ENCODE results near the gene NXPH1. TPM values are rescaled to one million over a fixed set of nuclear protein-coding genes. Genes with fewer than 3 reads are reported as not detected.

Gene NXPH1
- total RNA-seq, 1 donor from 2014 or later: not detected

DNA sequence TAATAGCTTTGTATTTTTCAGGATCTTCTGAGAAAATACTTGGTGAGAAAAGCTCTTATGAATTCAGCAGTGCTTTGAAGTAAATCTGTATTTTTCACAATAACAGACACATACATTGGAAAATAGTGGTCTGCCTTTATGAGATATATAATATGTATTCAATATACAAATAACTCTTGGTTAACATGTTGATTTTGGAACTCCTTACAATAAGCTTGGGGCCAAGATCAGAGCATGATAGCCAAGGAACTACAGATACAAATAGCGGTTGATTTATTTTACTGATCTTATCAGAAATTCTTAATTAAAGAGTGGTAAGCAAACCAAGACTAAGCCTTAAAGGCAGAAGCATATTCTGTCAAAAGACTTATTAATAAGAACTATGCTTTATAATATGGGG is 24.5 kb upstream of the NXPH1 start:
- Histone ChIP-seq H3K27ac (ENCODE audit: low read depth, low read length) (no peak overlapping the region), H3K9me3 (ENCODE audit: control insufficient read depth in 3 of 3, low read length in 3 of 3) (no peaks in the 10 kb centered on the region), H3K9ac (ENCODE audit: low read depth in 1 of 3, low read length in 3 of 3) (no peak overlapping the region), H3K36me3 (ENCODE audit: control insufficient read depth in 3 of 3, insufficient read depth in 3 of 3, low read length in 3 of 3) (no peaks in the 10 kb centered on the region), H3K4me1 (ENCODE audit: control insufficient read depth in 3 of 3, insufficient read depth in 3 of 3, low read length in 3 of 3) (no peaks in the 10 kb centered on the region), H3K27me3 (ENCODE audit: control insufficient read depth in 3 of 3, insufficient read depth in 3 of 3, low read length in 3 of 3) (no peaks in the 10 kb centered on the region), H3K4me3 (ENCODE audit: low read length in 3 of 3) (no peak overlapping the region)

DNA sequence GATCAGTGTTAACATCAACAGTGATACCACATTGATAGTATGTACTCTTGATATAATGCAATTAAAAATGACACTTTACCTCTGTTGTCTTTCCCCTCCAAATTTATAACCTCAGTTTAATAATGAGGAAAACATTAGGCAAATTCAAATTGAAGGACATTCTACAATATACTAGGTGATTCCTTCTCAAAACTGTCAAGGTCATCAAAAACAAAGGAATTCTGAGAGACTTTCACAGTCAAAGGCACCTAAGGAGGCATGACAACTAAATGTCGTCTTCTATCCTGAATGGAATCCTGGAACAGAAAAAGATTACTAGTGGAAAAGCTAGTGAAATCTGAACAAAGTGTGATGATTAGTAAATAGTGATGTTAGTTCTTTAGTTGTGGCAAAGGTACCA is 22.3 kb upstream of the NXPH1 start:
- Histone ChIP-seq H3K9me3 (ENCODE audit: control insufficient read depth in 3 of 3, low read length in 3 of 3) (no peaks in the 10 kb centered on the region), H3K9ac (ENCODE audit: low read depth in 1 of 3, low read length in 3 of 3) (no peak overlapping the region), H3K27ac (ENCODE audit: low read depth, low read length) (no peak overlapping the region), H3K4me3 (ENCODE audit: low read length in 3 of 3) (no peak overlapping the region), H3K4me1 (ENCODE audit: control insufficient read depth in 3 of 3, insufficient read depth in 3 of 3, low read length in 3 of 3) (no peaks in the 10 kb centered on the region), H3K27me3 (ENCODE audit: control insufficient read depth in 3 of 3, insufficient read depth in 3 of 3, low read length in 3 of 3) (no peaks in the 10 kb centered on the region), H3K36me3 (ENCODE audit: control insufficient read depth in 3 of 3, insufficient read depth in 3 of 3, low read length in 3 of 3) (no peaks in the 10 kb centered on the region)

DNA sequence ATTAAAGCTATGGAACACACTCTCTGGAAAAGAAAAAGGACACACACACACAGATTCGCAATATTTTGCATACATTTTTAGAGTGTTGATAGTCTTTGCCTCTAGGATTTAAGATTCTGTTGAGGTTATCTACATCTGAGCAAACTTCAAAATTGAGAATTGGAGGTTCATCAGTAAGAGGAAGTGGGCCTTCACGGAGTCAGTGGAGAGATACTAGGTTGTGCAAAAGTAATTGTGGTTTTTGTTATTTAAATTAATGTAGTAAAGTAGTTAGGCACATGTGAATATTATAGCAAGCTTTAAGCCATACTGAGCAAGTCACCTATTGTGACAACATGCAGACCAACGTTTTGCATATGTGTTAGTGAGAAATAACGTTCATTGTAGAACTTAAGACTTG is 19.8 kb upstream of the NXPH1 start:
- Histone ChIP-seq H3K9ac (ENCODE audit: low read depth in 1 of 3, low read length in 3 of 3) (no peak overlapping the region), H3K4me3 (ENCODE audit: low read length in 3 of 3) (no peak overlapping the region), H3K27me3 (ENCODE audit: control insufficient read depth in 3 of 3, insufficient read depth in 3 of 3, low read length in 3 of 3) (no peaks in the 10 kb centered on the region), H3K27ac (ENCODE audit: low read depth, low read length) (no peak overlapping the region), H3K4me1 (ENCODE audit: control insufficient read depth in 3 of 3, insufficient read depth in 3 of 3, low read length in 3 of 3) (no peaks in the 10 kb centered on the region), H3K9me3 (ENCODE audit: control insufficient read depth in 3 of 3, low read length in 3 of 3) (no peaks in the 10 kb centered on the region), H3K36me3 (ENCODE audit: control insufficient read depth in 3 of 3, insufficient read depth in 3 of 3, low read length in 3 of 3) (no peaks in the 10 kb centered on the region)

DNA sequence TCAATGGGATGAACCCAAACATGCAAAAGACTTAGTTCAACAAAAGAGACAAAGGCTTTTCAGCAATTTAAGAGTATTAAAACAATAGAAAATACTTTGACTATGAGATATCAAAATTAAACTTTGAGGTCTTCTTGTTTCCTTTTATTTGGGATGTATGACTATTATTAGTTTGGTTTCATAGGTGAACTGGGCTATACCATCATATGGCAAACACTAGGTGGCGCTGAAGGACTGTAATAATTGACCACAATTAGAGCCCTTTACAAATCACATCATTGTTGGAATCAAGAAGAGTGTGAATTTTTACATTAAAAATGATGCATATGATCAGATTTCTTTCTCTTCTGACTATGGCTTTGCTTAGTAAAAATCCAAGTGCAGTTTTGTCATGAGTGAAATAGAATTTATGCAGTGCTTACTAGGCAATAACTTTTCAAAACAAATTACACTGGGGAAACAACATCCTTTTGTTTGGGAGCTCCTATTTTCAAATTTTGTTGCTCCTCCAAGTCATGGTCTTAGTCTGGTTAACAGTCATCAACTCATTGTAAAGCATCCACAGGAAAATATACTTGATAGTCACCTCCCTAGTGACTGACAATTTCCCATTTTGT is 14.7 kb upstream of the NXPH1 start:
- Histone ChIP-seq H3K9me3 (ENCODE audit: control insufficient read depth in 3 of 3, low read length in 3 of 3) (no peaks in the 10 kb centered on the region), H3K4me1 (ENCODE audit: control insufficient read depth in 3 of 3, insufficient read depth in 3 of 3, low read length in 3 of 3) (no peaks in the 10 kb centered on the region), H3K4me3 (ENCODE audit: low read length in 3 of 3) (no peak overlapping the region), H3K9ac (ENCODE audit: low read depth in 1 of 3, low read length in 3 of 3) (no peak overlapping the region), H3K27ac (ENCODE audit: low read depth, low read length) (no peak overlapping the region), H3K36me3 (ENCODE audit: control insufficient read depth in 3 of 3, insufficient read depth in 3 of 3, low read length in 3 of 3) (no peaks in the 10 kb centered on the region), H3K27me3 (ENCODE audit: control insufficient read depth in 3 of 3, insufficient read depth in 3 of 3, low read length in 3 of 3) (peaks cover 0 to 5% (median 0%) of the 10 kb centered on the region in 3 donors)

DNA sequence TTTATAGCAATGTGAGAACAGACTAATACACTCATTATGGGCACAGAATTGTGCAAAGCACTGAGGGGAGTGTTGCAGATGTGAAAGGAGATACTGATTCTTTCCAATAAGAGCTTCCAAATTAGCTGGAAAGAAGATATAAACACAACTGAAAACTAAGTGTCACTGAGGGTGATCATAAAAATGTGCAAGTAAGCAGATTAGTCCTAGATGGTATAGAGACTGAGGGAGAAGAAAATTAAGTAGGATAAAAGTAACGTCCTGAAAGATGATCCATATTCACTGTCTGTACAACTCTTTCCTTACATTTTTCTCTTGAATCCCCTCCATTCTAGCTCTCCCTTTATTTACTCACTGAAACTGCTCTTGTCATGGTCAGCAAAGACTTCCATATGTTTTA is 11.2 kb upstream of the NXPH1 start:
- Histone ChIP-seq H3K27ac (ENCODE audit: low read depth, low read length) (no peak overlapping the region), H3K9me3 (ENCODE audit: control insufficient read depth in 3 of 3, low read length in 3 of 3) (no peaks in the 10 kb centered on the region), H3K36me3 (ENCODE audit: control insufficient read depth in 3 of 3, insufficient read depth in 3 of 3, low read length in 3 of 3) (no peaks in the 10 kb centered on the region)

DNA sequence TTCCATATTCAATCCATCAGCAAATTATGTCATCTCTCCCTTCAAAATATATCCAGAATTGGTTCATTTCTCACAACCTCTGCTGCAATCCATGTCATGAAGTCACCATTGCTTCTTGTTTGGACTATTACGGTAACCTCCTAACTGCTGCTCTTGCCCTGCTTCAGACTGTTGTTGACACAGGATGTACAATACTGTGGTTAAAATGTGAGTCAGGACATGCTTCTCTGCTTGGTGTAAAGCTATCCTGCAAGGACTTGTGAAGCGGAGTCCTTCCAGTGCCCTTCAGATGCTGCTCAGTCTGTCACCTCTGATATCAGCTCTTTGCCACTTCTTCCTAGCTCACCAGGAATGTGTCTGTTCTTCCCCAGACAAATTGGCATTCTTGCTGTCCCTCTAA is 10.4 kb upstream of the NXPH1 start:
- Histone ChIP-seq H3K4me1 (ENCODE audit: control insufficient read depth in 3 of 3, insufficient read depth in 3 of 3, low read length in 3 of 3) (no peaks in the 10 kb centered on the region), H3K36me3 (ENCODE audit: control insufficient read depth in 3 of 3, insufficient read depth in 3 of 3, low read length in 3 of 3) (no peaks in the 10 kb centered on the region), H3K4me3 (ENCODE audit: low read length in 3 of 3) (no peak overlapping the region), H3K27ac (ENCODE audit: low read depth, low read length) (no peak overlapping the region), H3K27me3 (ENCODE audit: control insufficient read depth in 3 of 3, insufficient read depth in 3 of 3, low read length in 3 of 3) (peaks cover 0 to 5% (median 3%) of the 10 kb centered on the region in 3 donors), H3K9ac (ENCODE audit: low read depth in 1 of 3, low read length in 3 of 3) (no peak overlapping the region), H3K9me3 (ENCODE audit: control insufficient read depth in 3 of 3, low read length in 3 of 3) (no peaks in the 10 kb centered on the region)

More for the DNA sequence above, 11.2 kb upstream of the NXPH1 start:
- H3K4me3 ChIP-seq (ENCODE audit: low read length in 3 of 3): no peak overlapping the region
- no peaks in the 10 kb centered on the region for H3K4me1 ChIP-seq (ENCODE audit: control insufficient read depth in 3 of 3, insufficient read depth in 3 of 3, low read length in 3 of 3)
- H3K27me3 ChIP-seq (ENCODE audit: control insufficient read depth in 3 of 3, insufficient read depth in 3 of 3, low read length in 3 of 3): peaks cover 0 to 5% (median 3%) of the 10 kb centered on the region in 3 donors
- no peak overlapping the region for H3K9ac ChIP-seq (ENCODE audit: low read depth in 1 of 3, low read length in 3 of 3)

DNA sequence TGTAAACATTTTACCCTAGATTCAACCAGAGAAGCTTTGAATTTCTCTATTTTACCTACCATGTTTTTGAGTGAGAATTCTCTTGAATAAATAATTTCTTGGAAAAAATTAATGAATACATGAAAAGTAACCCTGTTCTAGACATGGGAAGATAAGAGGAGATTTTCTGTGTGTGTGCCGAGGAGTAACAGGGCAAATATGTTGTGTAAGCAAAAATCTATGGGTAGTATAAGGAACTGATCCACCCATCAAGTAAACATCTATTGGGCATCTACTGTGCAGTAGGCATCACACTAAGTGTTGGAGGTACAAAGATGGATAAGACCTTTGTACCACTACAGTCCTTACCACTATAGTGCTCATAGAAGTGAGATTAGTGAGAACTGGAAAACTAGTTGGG is 8.2 kb upstream of the NXPH1 start:
- H3K4me3 ChIP-seq (ENCODE audit: low read length in 3 of 3): no peak overlapping the region
- H3K4me1 ChIP-seq (ENCODE audit: control insufficient read depth in 3 of 3, insufficient read depth in 3 of 3, low read length in 3 of 3): no peaks in the 10 kb centered on the region
- no peak overlapping the region for H3K9ac ChIP-seq (ENCODE audit: low read depth in 1 of 3, low read length in 3 of 3)
- no peaks in the 10 kb centered on the region for H3K36me3 ChIP-seq (ENCODE audit: control insufficient read depth in 3 of 3, insufficient read depth in 3 of 3, low read length in 3 of 3)
- peaks cover 0 to 5% (median 3%) of the 10 kb centered on the region in 3 donors for H3K27me3 ChIP-seq (ENCODE audit: control insufficient read depth in 3 of 3, insufficient read depth in 3 of 3, low read length in 3 of 3)
- no peak overlapping the region for H3K27ac ChIP-seq (ENCODE audit: low read depth, low read length)
- no peaks in the 10 kb centered on the region for H3K9me3 ChIP-seq (ENCODE audit: control insufficient read depth in 3 of 3, low read length in 3 of 3)

DNA sequence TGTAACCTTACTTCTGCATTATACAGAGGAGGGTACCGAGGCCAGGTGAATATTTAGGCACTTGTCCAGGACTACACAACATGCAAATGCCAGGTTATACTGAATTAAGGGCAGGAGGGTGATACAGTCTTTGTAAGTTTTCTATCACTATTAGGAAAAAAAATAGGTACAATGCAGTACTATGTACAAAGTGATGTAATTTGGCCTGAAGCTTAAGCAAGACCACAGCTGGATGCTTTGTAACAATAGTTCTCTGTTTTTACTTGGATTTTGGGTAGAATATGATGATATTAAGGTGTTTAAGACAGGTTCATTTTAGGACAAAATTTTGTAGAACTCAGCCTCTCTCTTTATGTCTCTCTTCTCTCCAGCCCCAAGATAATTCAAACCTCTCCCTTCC is 2.8 kb upstream of the NXPH1 start:
- H3K36me3 ChIP-seq (ENCODE audit: control insufficient read depth in 3 of 3, insufficient read depth in 3 of 3, low read length in 3 of 3): no peaks in the 10 kb centered on the region
- H3K4me1 ChIP-seq (ENCODE audit: control insufficient read depth in 3 of 3, insufficient read depth in 3 of 3, low read length in 3 of 3): peaks cover 0 to 2% (median 0%) of the 10 kb centered on the region in 3 donors
- H3K4me3 ChIP-seq (ENCODE audit: low read length in 3 of 3): no peak overlapping the region
- no peaks in the 10 kb centered on the region for H3K9me3 ChIP-seq (ENCODE audit: control insufficient read depth in 3 of 3, low read length in 3 of 3)
- H3K27ac ChIP-seq (ENCODE audit: low read depth, low read length): no peak overlapping the region
- peaks cover 34 to 36% (median 35%) of the 10 kb centered on the region in 3 donors for H3K27me3 ChIP-seq (ENCODE audit: control insufficient read depth in 3 of 3, insufficient read depth in 3 of 3, low read length in 3 of 3)
- no peak overlapping the region for H3K9ac ChIP-seq (ENCODE audit: low read depth in 1 of 3, low read length in 3 of 3)

DNA sequence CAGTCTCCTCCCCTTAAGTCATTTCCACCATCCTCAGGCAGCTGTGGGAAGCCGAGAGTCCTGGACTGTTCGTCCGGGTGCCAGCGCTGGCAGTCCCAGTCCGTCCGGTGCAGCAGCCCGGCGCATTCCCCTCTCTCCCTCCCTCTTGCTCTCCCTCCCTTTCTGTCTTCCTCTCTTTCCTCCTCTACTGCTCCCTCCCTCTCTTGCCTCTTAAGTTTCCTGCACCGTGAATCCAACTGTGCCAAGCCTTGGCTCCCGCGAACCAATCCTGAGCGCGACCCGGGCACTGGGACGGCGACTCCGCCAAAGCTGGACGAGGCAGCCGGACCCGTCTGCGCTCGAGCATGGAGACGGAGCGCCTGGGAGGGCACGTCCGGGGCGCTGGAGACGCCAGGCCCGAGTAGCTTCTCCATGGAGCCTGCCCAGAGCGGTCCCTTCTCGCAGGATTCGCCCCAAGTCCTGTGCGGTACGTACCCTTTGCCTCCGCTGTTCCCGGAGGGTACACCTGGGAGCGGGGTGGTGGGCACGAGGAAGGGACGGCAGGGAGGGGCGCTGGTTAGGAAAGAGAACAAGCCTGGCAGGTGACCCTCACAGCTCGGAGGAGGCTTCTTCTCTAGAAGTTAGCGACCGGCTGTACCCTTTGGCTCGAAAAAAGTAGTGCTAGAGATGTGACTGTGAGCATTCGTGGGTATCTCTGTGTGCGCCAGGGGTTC is 1.0 kb downstream of the NXPH1 start:
- H3K27me3 ChIP-seq (ENCODE audit: control insufficient read depth in 3 of 3, insufficient read depth in 3 of 3, low read length in 3 of 3): peaks cover 59 to 63% (median 60%) of the 10 kb centered on the region in 3 donors
- H3K27ac ChIP-seq (ENCODE audit: low read depth, low read length): no peak overlapping the region

DNA sequence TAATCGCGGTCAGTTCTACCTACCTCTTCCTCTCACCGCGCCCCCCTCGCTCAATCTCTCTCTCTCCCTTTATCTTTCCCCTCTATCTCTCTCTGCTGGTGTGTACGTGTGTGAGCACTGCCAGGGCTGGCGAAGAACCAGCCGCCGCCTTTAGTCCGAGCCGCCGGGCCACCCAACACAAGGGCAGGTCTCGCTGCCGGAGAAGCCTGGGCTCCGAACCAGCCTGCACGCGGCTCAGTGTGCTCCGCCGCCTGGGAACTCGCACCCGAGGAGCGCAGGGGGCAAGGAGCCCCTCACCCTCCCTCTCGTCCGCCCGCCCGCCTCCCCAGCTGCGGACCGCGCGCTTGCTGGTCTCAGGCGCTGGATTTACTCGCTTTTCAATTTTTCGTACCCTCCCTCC is 1.7 kb downstream of the NXPH1 start:
- no peaks in the 10 kb centered on the region for H3K9me3 ChIP-seq (ENCODE audit: control insufficient read depth in 3 of 3, low read length in 3 of 3)
- peaks cover 61 to 69% (median 61%) of the 10 kb centered on the region in 3 donors for H3K27me3 ChIP-seq (ENCODE audit: control insufficient read depth in 3 of 3, insufficient read depth in 3 of 3, low read length in 3 of 3)
- H3K4me3 ChIP-seq (ENCODE audit: low read length in 3 of 3): no peak overlapping the region
- H3K27ac ChIP-seq (ENCODE audit: low read depth, low read length): no peak overlapping the region
- no peak overlapping the region for H3K9ac ChIP-seq (ENCODE audit: low read depth in 1 of 3, low read length in 3 of 3)
- H3K36me3 ChIP-seq (ENCODE audit: control insufficient read depth in 3 of 3, insufficient read depth in 3 of 3, low read length in 3 of 3): no peaks in the 10 kb centered on the region
- H3K4me1 ChIP-seq (ENCODE audit: control insufficient read depth in 3 of 3, insufficient read depth in 3 of 3, low read length in 3 of 3): peaks cover 0 to 2% (median 0%) of the 10 kb centered on the region in 3 donors

More for the DNA sequence above, 1.0 kb downstream of the NXPH1 start:
- no peak overlapping the region for H3K9ac ChIP-seq (ENCODE audit: low read depth in 1 of 3, low read length in 3 of 3)
- H3K4me1 ChIP-seq (ENCODE audit: control insufficient read depth in 3 of 3, insufficient read depth in 3 of 3, low read length in 3 of 3): peaks cover 0 to 2% (median 0%) of the 10 kb centered on the region in 3 donors
- no peaks in the 10 kb centered on the region for H3K36me3 ChIP-seq (ENCODE audit: control insufficient read depth in 3 of 3, insufficient read depth in 3 of 3, low read length in 3 of 3)
- no peak overlapping the region for H3K4me3 ChIP-seq (ENCODE audit: low read length in 3 of 3)
- H3K9me3 ChIP-seq (ENCODE audit: control insufficient read depth in 3 of 3, low read length in 3 of 3): no peaks in the 10 kb centered on the region
